B cell (primary cell): Measurements from ENCODE around the gene MYO16.

Experiments
- CTCF ChIP-seq: fragments of 200-600 bp; IDR thresholded peaks from one replicate; pipeline ENCODE4 v1.8.0; 2022; ENCODE audit warnings: antibody characterized with exemption, mild to moderate bottlenecking
- EZH2 ChIP-seq: IDR thresholded peaks from 2 replicates; pipeline ENCODE4 v1.6.1; 2012; ENCODE audit warnings: borderline replicate concordance, low read depth, mild to moderate bottlenecking, moderate library complexity, low read length; ENCODE audit not compliant: insufficient read depth, poor library complexity, severe bottlenecking

GRCh38 chr13:109131698-109132257 lies 502.4 kb downstream of the MYO16 start:
- TF ChIP-seq EZH2, result no peak
- no peak for TF ChIP-seq CTCF
